ENCODE results near the gene SNRPF.

- no peak for TF ChIP-seq EZH2 (IDR thresholded peaks at IDR 0.05; ENCODE audit: insufficient read depth, poor library complexity, severe bottlenecking)
- TF ChIP-seq EZH2phosphoT487 (IDR thresholded peaks at IDR 0.05; ENCODE audit: insufficient read depth, low read depth): no peak
These were observed 24.1 kb downstream of the SNRPF start for GRCh38 chr12:95882873-95883272.
